Activated CD8-positive, alpha-beta T cell treated with anti-CD3 and anti-CD28 coated beads for 36 hours (primary cell): Measurements from ENCODE around the gene SCAF1. TPM values are rescaled to one million over a fixed set of nuclear protein-coding genes. Genes with fewer than 3 reads are reported as not detected.

Experiments
- ATAC-seq: fragments of 200-7000 bp; cut with Tn5 transposase; one replicate; pipeline ENCODE4 v1.10.0; 2021; ENCODE audit warnings: mild to moderate bottlenecking, moderate library complexity
- CTCF ChIA-PET: fragments of 350-600 bp; sonication (Branson Sonifier 250); formaldehyde crosslinking; loops from one replicate; lab custom pipeline; 2021; ENCODE audit warnings: antibody characterized with exemption; lab: Charles Lee
- POLR2A ChIA-PET: fragments of 350-600 bp; sonication (Branson Sonifier 250); formaldehyde crosslinking; loops from one replicate; lab custom pipeline; 2021; ENCODE audit warnings: antibody characterized with exemption; lab: Charles Lee
- DNase-seq: peaks from one replicate; pipeline ENCODE4 v3.0.0-alpha.2; 2020
- H3K27ac Mint-ChIP-seq: one replicate; pipeline ENCODE4 v1.8.0; 2021; ENCODE audit warnings: mild to moderate bottlenecking, mixed read lengths
- H3K27me3 Mint-ChIP-seq: one replicate; pipeline ENCODE4 v1.8.0; 2021; ENCODE audit warnings: mixed read lengths
- H3K36me3 Mint-ChIP-seq: one replicate; pipeline ENCODE4 v1.8.0; 2021; ENCODE audit warnings: low read depth, mixed read lengths
- H3K4me1 Mint-ChIP-seq: one replicate; pipeline ENCODE4 v1.8.0; 2021; ENCODE audit warnings: low read depth, mixed read lengths
- H3K4me3 Mint-ChIP-seq: one replicate; pipeline ENCODE4 v1.8.0; 2021; ENCODE audit warnings: mild to moderate bottlenecking, moderate library complexity, mixed read lengths
- H3K9me3 Mint-ChIP-seq: one replicate; pipeline ENCODE4 v1.8.0; 2021; ENCODE audit warnings: mixed read lengths
- intact Hi-C: fragments of 100-400 bp; cut with micrococcal nuclease; formaldehyde crosslinking; loops from one replicate; pipeline ENCODE4 v1.10.0; 2022
- total RNA-seq, 2 experiments: library from RNA; stranded (reverse); gene quantifications; one replicate each; pipeline ENCODE4 v1.2.3, GENCODE V29; 2021
- TF ChIP-seq, protein P1 (sequence below): fragments of 200-600 bp; IDR thresholded peaks from one replicate; pipeline ENCODE4 v1.8.0; 2022; ENCODE audit warnings: antibody characterized with exemption, mild to moderate bottlenecking

SCAF1 gene
- total RNA-seq, 2 experiments from 2014 or later = 54.5 to 57.2 TPM

DNA sequence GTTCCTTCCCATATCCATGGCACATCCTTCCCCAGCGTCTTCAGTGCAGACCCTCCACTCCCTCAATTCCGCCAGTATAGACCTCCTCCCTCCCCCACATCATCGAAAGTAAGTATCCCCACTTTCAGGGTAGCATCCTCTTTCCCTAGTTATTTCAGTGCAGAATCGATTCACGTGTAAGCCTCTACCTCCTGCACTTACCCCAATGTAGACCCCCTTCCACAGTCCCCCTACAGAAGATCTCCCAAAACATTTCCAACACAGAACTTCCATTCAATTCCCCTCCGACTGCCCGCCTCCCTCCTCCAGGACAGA, 23.0 kb downstream of the SCAF1 start:
- Mint-ChIP-seq H3K4me3 (peak overlapping the region; percentile 94), H3K36me3 (peaks cover 27% of the 10 kb centered on the region), H3K27ac (peak overlapping the region; percentile 91), H3K9me3 (no peaks in the 10 kb centered on the region), H3K27me3 (no peaks in the 10 kb centered on the region), H3K4me1 (peaks cover 31% of the 10 kb centered on the region)
- ATAC-seq (no peak), DNase-seq (no peak)
- CTCF ChIA-PET = interaction anchor here (1.0 to 6.2 kb wide), 4 partner anchors 8 to 165 kb away, joined by 3 to 33 read pairs (median 10); no protein-coding TSS in a partner anchor
- POLR2A ChIA-PET = interaction anchor here (1.0 to 6.7 kb wide), 7 partner anchors 9 to 212 kb away, joined by 3 to 47 read pairs (median 6); partner anchors contain the start of genes FUZ, PRMT1, RRAS and SCAF1
- TF ChIP-seq, protein P1, sequence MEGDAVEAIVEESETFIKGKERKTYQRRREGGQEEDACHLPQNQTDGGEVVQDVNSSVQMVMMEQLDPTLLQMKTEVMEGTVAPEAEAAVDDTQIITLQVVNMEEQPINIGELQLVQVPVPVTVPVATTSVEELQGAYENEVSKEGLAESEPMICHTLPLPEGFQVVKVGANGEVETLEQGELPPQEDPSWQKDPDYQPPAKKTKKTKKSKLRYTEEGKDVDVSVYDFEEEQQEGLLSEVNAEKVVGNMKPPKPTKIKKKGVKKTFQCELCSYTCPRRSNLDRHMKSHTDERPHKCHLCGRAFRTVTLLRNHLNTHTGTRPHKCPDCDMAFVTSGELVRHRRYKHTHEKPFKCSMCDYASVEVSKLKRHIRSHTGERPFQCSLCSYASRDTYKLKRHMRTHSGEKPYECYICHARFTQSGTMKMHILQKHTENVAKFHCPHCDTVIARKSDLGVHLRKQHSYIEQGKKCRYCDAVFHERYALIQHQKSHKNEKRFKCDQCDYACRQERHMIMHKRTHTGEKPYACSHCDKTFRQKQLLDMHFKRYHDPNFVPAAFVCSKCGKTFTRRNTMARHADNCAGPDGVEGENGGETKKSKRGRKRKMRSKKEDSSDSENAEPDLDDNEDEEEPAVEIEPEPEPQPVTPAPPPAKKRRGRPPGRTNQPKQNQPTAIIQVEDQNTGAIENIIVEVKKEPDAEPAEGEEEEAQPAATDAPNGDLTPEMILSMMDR = no peak
- intact Hi-C loops = loop anchor here (2.0 kb wide), 1 partner anchor 24 kb away; the partner anchor contains the start of gene RRAS

DNA sequence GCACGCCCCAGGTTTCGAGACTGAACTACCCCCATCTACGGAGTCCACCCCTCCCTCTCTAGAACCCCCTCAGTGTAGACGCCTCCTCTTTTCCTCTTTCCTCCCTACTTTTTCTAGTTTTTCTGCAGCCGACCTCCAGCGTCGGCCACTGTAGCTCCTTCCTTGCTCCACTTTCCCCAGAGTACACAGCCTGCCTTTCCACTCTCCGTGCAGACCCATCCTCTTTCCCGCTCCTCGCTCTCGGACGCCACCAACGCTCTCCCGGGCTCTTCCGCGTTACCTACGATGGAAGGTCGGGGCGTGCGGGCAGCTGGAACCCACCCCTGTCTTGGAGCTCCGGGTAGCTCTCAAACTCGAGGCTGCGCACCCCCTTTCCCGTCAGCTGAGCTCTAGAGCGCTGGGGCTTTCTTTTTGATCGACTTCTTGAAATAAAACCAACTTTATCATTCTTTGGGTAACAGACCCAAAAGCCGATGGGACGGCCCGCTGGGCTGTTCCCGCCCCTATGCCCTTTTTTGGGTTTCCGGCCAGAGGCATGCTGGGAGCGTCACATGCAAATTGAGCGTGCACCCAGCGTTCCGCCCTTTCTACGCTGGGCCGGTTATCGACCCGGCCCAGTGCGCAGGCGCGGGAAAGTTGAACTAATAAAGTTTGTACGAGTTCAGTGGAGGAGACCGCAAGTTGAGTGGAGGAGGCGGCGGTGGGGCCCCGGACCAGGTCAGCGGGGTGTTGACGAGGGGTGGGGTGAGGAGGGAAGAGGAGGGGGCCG, 23.5 kb downstream of the SCAF1 start, which contains the start of the genes BCL2L12 and IRF3:
Gene BCL2L12, plus strand, starts transcription at position 583 of the 769 bp plus-strand sequence. CDS start 760 bp downstream, outside the sequence.
Gene IRF3, minus strand, starts transcription at position 507 of the 769 bp plus-strand sequence. CDS start 1,019 bp downstream, outside the sequence.
- intact Hi-C loops = loop anchor here (2.0 kb wide), 1 partner anchor 25 kb away; the partner anchor contains the start of gene RRAS
- H3K27me3 Mint-ChIP-seq = no peaks in the 10 kb centered on the region
- H3K4me1 Mint-ChIP-seq = peaks cover 28% of the 10 kb centered on the region
- peak; percentile 89 for ATAC-seq
- H3K9me3 Mint-ChIP-seq = no peaks in the 10 kb centered on the region
- CTCF ChIA-PET = interaction anchor here (1.0 to 6.2 kb wide), 4 partner anchors 7 to 166 kb away, joined by 3 to 33 read pairs (median 10); no protein-coding TSS in a partner anchor
- TF ChIP-seq, protein P1 = no peak
- peak within 1 kb of the TSS; percentile 94 for H3K4me3 Mint-ChIP-seq
- DNase-seq = peak; percentile 99
- POLR2A ChIA-PET = interaction anchor here (1.0 to 6.7 kb wide), 8 partner anchors 9 to 211 kb away, joined by 3 to 47 read pairs (median 6); partner anchors contain the start of genes FUZ, PRMT1, RRAS and SCAF1
- H3K27ac Mint-ChIP-seq = peak within 1 kb of the TSS; percentile 91
- H3K36me3 Mint-ChIP-seq = peaks cover 22% of the 10 kb centered on the region

DNA sequence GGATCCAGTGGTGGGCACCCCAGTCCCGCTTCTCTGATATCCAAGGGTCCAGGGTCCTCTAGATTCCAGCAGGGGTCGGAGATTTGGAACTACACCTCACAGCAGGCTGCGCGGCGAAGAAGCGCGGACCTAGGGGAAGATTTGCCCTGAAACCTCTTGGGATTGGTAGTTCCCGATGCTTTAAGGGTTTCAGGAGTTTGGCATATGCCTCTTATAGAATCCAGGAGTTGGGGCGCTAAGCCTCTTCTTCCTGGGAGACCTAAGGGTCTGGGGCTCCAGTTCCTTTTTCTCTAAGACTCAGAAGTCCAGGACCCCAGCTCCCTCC, 24.1 kb downstream of the SCAF1 start:
- intact Hi-C loops = no loop called here
- peaks cover 21% of the 10 kb centered on the region for H3K36me3 Mint-ChIP-seq

DNA sequence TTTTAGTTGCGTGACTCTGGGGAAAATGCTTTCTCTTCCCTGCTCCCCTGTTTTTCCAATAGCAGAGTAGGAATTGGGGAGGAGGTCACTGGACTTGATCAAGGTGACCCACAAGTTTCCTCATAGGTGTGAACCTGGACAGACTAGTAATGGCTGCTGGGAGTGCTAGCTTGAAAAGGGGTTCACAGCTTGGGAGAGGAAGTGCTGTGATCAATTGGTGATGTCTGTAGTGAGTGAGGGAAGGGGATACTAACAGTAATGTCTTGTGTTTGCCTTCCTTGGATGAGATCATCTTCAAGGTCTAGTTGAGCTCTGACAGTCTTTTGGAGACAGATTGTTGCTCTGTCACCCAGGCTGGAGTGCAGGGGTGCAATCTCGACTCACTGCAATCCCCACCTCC, 25.5 kb downstream of the SCAF1 start:
- CTCF ChIA-PET = interaction anchor here (1.2 kb wide), 1 partner anchor 9 kb away, joined by 7 read pairs; the partner anchor contains the start of gene PRMT1
- intact Hi-C loops = no loop called here
- peaks cover 21% of the 10 kb centered on the region for H3K36me3 Mint-ChIP-seq
- peaks cover 33% of the 10 kb centered on the region for H3K4me1 Mint-ChIP-seq
- no peaks in the 10 kb centered on the region for H3K27me3 Mint-ChIP-seq
- no peaks in the 10 kb centered on the region for H3K9me3 Mint-ChIP-seq
- no peak for ATAC-seq
- POLR2A ChIA-PET = interaction anchor here (1.0 to 6.7 kb wide), 2 partner anchors 10 to 178 kb away, joined by 4 to 47 read pairs; partner anchors contain the start of gene PRMT1
- TF ChIP-seq, protein P1 = no peak
- no peak for DNase-seq
- peak overlapping the region; percentile 94 for H3K4me3 Mint-ChIP-seq
- H3K27ac Mint-ChIP-seq = no peak overlapping the region

More for the DNA sequence above, 24.1 kb downstream of the SCAF1 start:
- ChIA-PET POLR2A (interaction anchor here (1.0 to 6.7 kb wide), 2 partner anchors 11 to 27 kb away, joined by 3 to 47 read pairs; partner anchors contain the start of gene PRMT1), CTCF (interaction anchor here (1.4 to 1.7 kb wide), 2 partner anchors 10 to 12 kb away, joined by 6 to 13 read pairs; no protein-coding TSS in a partner anchor)
- H3K27me3 Mint-ChIP-seq = no peaks in the 10 kb centered on the region
- H3K4me3 Mint-ChIP-seq = peak overlapping the region; percentile 94
- DNase-seq (no peak), ATAC-seq (no peak)
- peak overlapping the region; percentile 91 for H3K27ac Mint-ChIP-seq
- no peaks in the 10 kb centered on the region for H3K9me3 Mint-ChIP-seq
- H3K4me1 Mint-ChIP-seq = peaks cover 28% of the 10 kb centered on the region
- TF ChIP-seq, protein P1 = no peak
